Mesenchymal stem cell (in vitro differentiated cells and primary cell): ENCODE data around the gene ANKS1A.
A peak's percentile ranks its signal among the peaks of the same experiment; 100 is the strongest.
"Not testable (repeated sequence)": the region's sequence is repeated elsewhere in the genome, so short reads cannot be mapped to it uniquely, and the experiment has no call there.

Experiments
- DNase-seq: peaks from one replicate; pipeline ENCODE4 v3.0.0-alpha.2; 2013
- H2AFZ ChIP-seq: one replicate; pipeline ENCODE4 v1.6.1; 2013; ENCODE audit warnings: low read depth, mild to moderate bottlenecking, control low read depth, inconsistent platforms, low read length, moderate library complexity
- H2AK5ac ChIP-seq: 2 replicates; pipeline ENCODE4 v1.6.1; 2013; ENCODE audit warnings: low read length, moderate library complexity, mild to moderate bottlenecking, inconsistent platforms; ENCODE audit not compliant: severe bottlenecking
- H2BK120ac ChIP-seq: one replicate; pipeline ENCODE4 v1.6.1; 2013; ENCODE audit warnings: low read depth, mild to moderate bottlenecking, inconsistent platforms, low read length, moderate library complexity
- H2BK12ac ChIP-seq, 2 experiments: one replicate each; pipeline ENCODE4 v1.6.1; 2013; ENCODE audit warnings: inconsistent platforms in 2 of 2, low read length in 2 of 2, mild to moderate bottlenecking in 2 of 2, moderate library complexity in 2 of 2, control low read depth in 1 of 2
- H2BK15ac ChIP-seq: one replicate; pipeline ENCODE4 v1.6.1; 2013; ENCODE audit warnings: mild to moderate bottlenecking, low read depth, inconsistent platforms; ENCODE audit not compliant: poor library complexity, severe bottlenecking
- H2BK5ac ChIP-seq: 2 replicates; pipeline ENCODE4 v1.6.1; 2013; ENCODE audit warnings: low read depth, mild to moderate bottlenecking, low read length, control low read depth, inconsistent platforms; ENCODE audit not compliant: poor library complexity, severe bottlenecking
- H3K14ac ChIP-seq, 2 experiments: one replicate each; pipeline ENCODE4 v1.6.1; 2013; ENCODE audit warnings: inconsistent platforms in 2 of 2, low read length in 2 of 2, control low read depth in 1 of 2, mild to moderate bottlenecking in 1 of 2, moderate library complexity in 1 of 2
- H3K18ac ChIP-seq, 2 experiments: one replicate each; pipeline ENCODE4 v1.6.1; 2013; ENCODE audit warnings: inconsistent platforms in 2 of 2, low read length in 2 of 2, control low read depth in 1 of 2, low read depth in 1 of 2, mild to moderate bottlenecking in 1 of 2
- H3K23ac ChIP-seq, 2 experiments: one replicate each; pipeline ENCODE4 v1.6.1; 2013; ENCODE audit warnings: inconsistent platforms in 2 of 2, low read length in 2 of 2, mild to moderate bottlenecking in 2 of 2, moderate library complexity in 2 of 2, control low read depth in 1 of 2
- H3K27ac ChIP-seq: 2 replicates; pipeline ENCODE4 v1.5.1; 2013; ENCODE audit warnings: mild to moderate bottlenecking, moderate library complexity, low read length, control low read depth, inconsistent platforms; ENCODE audit not compliant: poor library complexity, severe bottlenecking
- H3K27me3 ChIP-seq, 2 experiments: 2 replicates each; pipeline versions ENCODE4 v1.6.1 to v1.7.0; 2013; ENCODE audit warnings: low read length in 2 of 2, mild to moderate bottlenecking in 2 of 2, moderate library complexity in 2 of 2, control low read depth in 1 of 2, inconsistent platforms in 1 of 2; ENCODE audit not compliant: control insufficient read depth in 1 of 2, insufficient read depth in 1 of 2
- H3K36me3 ChIP-seq, 2 experiments: 2 replicates each; pipeline versions ENCODE4 v1.6.1 to v1.7.0; 2013; ENCODE audit warnings: low read length in 2 of 2, control low read depth in 1 of 2, inconsistent platforms in 1 of 2, low read depth in 1 of 2, mild to moderate bottlenecking in 1 of 2; ENCODE audit not compliant: insufficient read depth in 2 of 2, control insufficient read depth in 1 of 2
- H3K4ac ChIP-seq, 2 experiments: one replicate each; pipeline ENCODE4 v1.6.1; 2013; ENCODE audit warnings: inconsistent platforms in 2 of 2, low read length in 2 of 2, mild to moderate bottlenecking in 2 of 2, moderate library complexity in 2 of 2, control low read depth in 1 of 2, low read depth in 1 of 2
- H3K4me1 ChIP-seq: 2 replicates; pipeline ENCODE4 v1.6.1; 2013; ENCODE audit warnings: low read depth, low read length, control low read depth; ENCODE audit not compliant: control insufficient read depth, insufficient read depth
- H3K4me2 ChIP-seq: 2 replicates; pipeline ENCODE4 v1.6.1; 2013; ENCODE audit warnings: low read length, mild to moderate bottlenecking, inconsistent platforms; ENCODE audit not compliant: poor library complexity, severe bottlenecking
- H3K4me3 ChIP-seq, 2 experiments: 2 replicates each; pipeline versions ENCODE4 v1.5.1 to v1.7.0; 2013; ENCODE audit warnings: low read length in 2 of 2, mild to moderate bottlenecking in 2 of 2, control low read depth in 1 of 2, low read depth in 1 of 2; ENCODE audit not compliant: insufficient read depth in 1 of 2
- H3K79me1 ChIP-seq: replicated peaks from 2 replicates; pipeline ENCODE4 v1.6.1; 2013; ENCODE audit warnings: mild to moderate bottlenecking, control low read depth, low read length, inconsistent platforms; ENCODE audit not compliant: poor library complexity, severe bottlenecking
- H3K9ac ChIP-seq: 2 replicates; pipeline ENCODE4 v1.7.0; 2013; ENCODE audit warnings: mild to moderate bottlenecking, low read length, moderate library complexity
- H3K9me3 ChIP-seq: 2 replicates; pipeline ENCODE4 v1.7.0; 2013; ENCODE audit warnings: mild to moderate bottlenecking, low read length; ENCODE audit not compliant: control insufficient read depth
- H4K8ac ChIP-seq: one replicate; pipeline ENCODE4 v1.6.1; 2013; ENCODE audit warnings: inconsistent platforms, mild to moderate bottlenecking, low read length, moderate library complexity
- H4K91ac ChIP-seq: one replicate; pipeline ENCODE4 v1.6.1; 2013; ENCODE audit warnings: mild to moderate bottlenecking, low read length, inconsistent platforms
- WGBS: methylation state at CpG from one replicate; pipeline ENCODE4 v1.1.7; 2013; ENCODE audit warnings: mixed read lengths; 5-methylcytosine and 5-hydroxymethylcytosine counted together

ANKS1A gene

GRCh38 chr6:35096129-35096862 is 207.2 kb downstream of the ANKS1A start:
- no peaks in the 10 kb centered on the region for H3K27me3 ChIP-seq
- no peak overlapping the region for H4K8ac ChIP-seq
- H3K4me1 ChIP-seq = peaks cover 19% of the 10 kb centered on the region
- peak overlapping the region; percentile 16 for H2AK5ac ChIP-seq
- no peak overlapping the region for H2BK15ac ChIP-seq
- H3K27ac ChIP-seq = peak overlapping the region; percentile 84
- H3K4me2 ChIP-seq = no peak overlapping the region
- 3% methylated on average over 3 of the region's 4 CpGs for WGBS
- H3K36me3 ChIP-seq = peaks cover 0 to 1% of the 10 kb centered on the region in 2 experiments
- no peak overlapping the region for H3K23ac ChIP-seq
- peak; percentile 88 for DNase-seq
- H3K4ac ChIP-seq = no peak overlapping the region
- H2BK12ac ChIP-seq = no peak overlapping the region
- no peaks in the 10 kb centered on the region for H3K9me3 ChIP-seq
- H4K91ac ChIP-seq = no peak overlapping the region
- H3K9ac ChIP-seq = no peak overlapping the region
- no peak overlapping the region for H3K18ac ChIP-seq
- H2BK120ac ChIP-seq = no peak overlapping the region
- no peak overlapping the region for H2AFZ ChIP-seq
- H2BK5ac ChIP-seq = no peak overlapping the region
- no peaks in the 10 kb centered on the region for H3K79me1 ChIP-seq
- H3K14ac ChIP-seq = no peak overlapping the region
- H3K4me3 ChIP-seq = no peak overlapping the region

GRCh38 chr6:35099116-35099515 is 210.1 kb downstream of the ANKS1A start:
- Histone ChIP-seq H3K36me3 (no peaks in the 10 kb centered on the region), H4K91ac (no peak overlapping the region), H3K14ac (no peak overlapping the region), H3K27me3 (no peaks in the 10 kb centered on the region), H4K8ac (no peak overlapping the region), H3K9ac (no peak overlapping the region), H3K4me1 (peaks cover 3% of the 10 kb centered on the region), H3K79me1 (no peaks in the 10 kb centered on the region), H3K18ac (no peak overlapping the region), H2BK12ac (no peak overlapping the region), H3K4me3 (no peak overlapping the region), H2AK5ac (no peak overlapping the region), H3K23ac (no peak overlapping the region), H2BK15ac (no peak overlapping the region), H3K27ac (no peak overlapping the region), H2BK120ac (no peak overlapping the region), H3K9me3 (no peaks in the 10 kb centered on the region), H2AFZ (no peak overlapping the region), H3K4me2 (no peak overlapping the region), H3K4ac (no peak overlapping the region), H2BK5ac (no peak overlapping the region)
- WGBS = 96% methylated on average over 4 of the region's 5 CpGs
- no peak for DNase-seq

GRCh38 chr6:35105078-35105477 is 216.0 kb downstream of the ANKS1A start:
- no peak for DNase-seq
- H3K14ac ChIP-seq = no peak overlapping the region
- no peak overlapping the region for H3K23ac ChIP-seq
- H2BK120ac ChIP-seq = no peak overlapping the region
- H3K79me1 ChIP-seq = no peaks in the 10 kb centered on the region
- no peaks in the 10 kb centered on the region for H3K4me1 ChIP-seq
- no peak overlapping the region for H2BK12ac ChIP-seq
- no peaks in the 10 kb centered on the region for H3K36me3 ChIP-seq
- no peak overlapping the region for H3K4me2 ChIP-seq
- H2BK15ac ChIP-seq = no peak overlapping the region
- H4K91ac ChIP-seq = no peak overlapping the region
- H4K8ac ChIP-seq = no peak overlapping the region
- H3K4ac ChIP-seq = no peak overlapping the region
- 96% methylated on average over 3 of the region's 3 CpGs for WGBS
- H3K27ac ChIP-seq = no peak overlapping the region
- H2BK5ac ChIP-seq = no peak overlapping the region
- no peak overlapping the region for H3K9ac ChIP-seq
- no peaks in the 10 kb centered on the region for H3K27me3 ChIP-seq
- H3K4me3 ChIP-seq = no peak overlapping the region
- no peak overlapping the region for H2AFZ ChIP-seq
- H3K18ac ChIP-seq = no peak overlapping the region
- H3K9me3 ChIP-seq = peaks cover 2% of the 10 kb centered on the region
- no peak overlapping the region for H2AK5ac ChIP-seq

- H2AK5ac ChIP-seq, DNase-seq, H3K79me1 ChIP-seq, H3K4me2 ChIP-seq, H2BK5ac ChIP-seq, H2AFZ ChIP-seq, H2BK15ac ChIP-seq, H3K9me3 ChIP-seq, H3K14ac ChIP-seq, H3K4me3 ChIP-seq, H3K9ac ChIP-seq, H3K4ac ChIP-seq, H2BK12ac ChIP-seq, H3K27me3 ChIP-seq, H3K23ac ChIP-seq, H4K91ac ChIP-seq, H3K18ac ChIP-seq, H2BK120ac ChIP-seq, H3K4me1 ChIP-seq, H3K27ac ChIP-seq, H3K36me3 ChIP-seq, H4K8ac ChIP-seq: not testable (repeated sequence)
- 91% methylated on average over 6 of the region's 6 CpGs for whole genome bisulfite sequencing
Observed at GRCh38 chr6:35106061-35106460, 217.0 kb downstream of the ANKS1A start.
